Trophoblast cell (in vitro differentiated cells and primary cell): ENCODE measurements around the gene IL6R.

Experiments used
- DNase-seq, 2 donors: peaks; one replicate each; pipeline ENCODE4 v3.0.0-alpha.2; 2016
- H2AFZ ChIP-seq: 2 replicates; pipeline ENCODE4 v1.6.1; 2013; ENCODE audit warnings: low read length, moderate library complexity, mild to moderate bottlenecking; ENCODE audit not compliant: insufficient read depth, poor library complexity
- H2AK5ac ChIP-seq: 2 replicates; pipeline ENCODE4 v1.6.1; 2013; ENCODE audit warnings: mild to moderate bottlenecking, low read length
- H2BK120ac ChIP-seq: 2 replicates; pipeline ENCODE4 v1.6.1; 2013; ENCODE audit warnings: low read length, mild to moderate bottlenecking, moderate library complexity; ENCODE audit not compliant: insufficient read depth, poor library complexity
- H2BK12ac ChIP-seq: 2 replicates; pipeline ENCODE4 v1.6.1; 2013; ENCODE audit warnings: mild to moderate bottlenecking, low read length, moderate library complexity
- H2BK5ac ChIP-seq: 2 replicates; pipeline ENCODE4 v1.6.1; 2013; ENCODE audit warnings: low read length, low read depth, moderate library complexity, mild to moderate bottlenecking; ENCODE audit not compliant: poor library complexity
- H3K14ac ChIP-seq: 2 replicates; pipeline ENCODE4 v1.6.1; 2013; ENCODE audit warnings: mild to moderate bottlenecking, low read length
- H3K18ac ChIP-seq: 2 replicates; pipeline ENCODE4 v1.6.1; 2013; ENCODE audit warnings: mild to moderate bottlenecking, low read length
- H3K23ac ChIP-seq: 2 replicates; pipeline ENCODE4 v1.6.1; 2013; ENCODE audit warnings: low read length
- H3K27ac ChIP-seq: 2 replicates; pipeline ENCODE4 v1.5.1; 2013; ENCODE audit warnings: low read depth, mild to moderate bottlenecking, inconsistent platforms, low read length, moderate library complexity
- H3K27me3 ChIP-seq: 2 replicates; pipeline ENCODE4 v1.6.1; 2013; ENCODE audit warnings: inconsistent platforms, mild to moderate bottlenecking, low read length, moderate library complexity; ENCODE audit not compliant: insufficient read depth
- H3K36me3 ChIP-seq, 2 experiments: 1 replicate in 1 of 2; 2 replicates in 1 of 2; pipeline ENCODE4 v1.6.1; 2013; ENCODE audit warnings: low read length in 2 of 2, mild to moderate bottlenecking in 2 of 2, moderate library complexity in 1 of 2; ENCODE audit not compliant: insufficient read depth in 2 of 2, control insufficient read depth in 1 of 2
- H3K4ac ChIP-seq: 2 replicates; pipeline ENCODE4 v1.6.1; 2013; ENCODE audit warnings: low read depth, mild to moderate bottlenecking, low read length, moderate library complexity
- H3K4me1 ChIP-seq, 2 experiments: 1 replicate in 1 of 2; 2 replicates in 1 of 2; pipeline ENCODE4 v1.6.1; 2013; ENCODE audit warnings: low read length in 2 of 2, mild to moderate bottlenecking in 2 of 2, moderate library complexity in 1 of 2; ENCODE audit not compliant: insufficient read depth in 2 of 2, control insufficient read depth in 1 of 2
- H3K4me2 ChIP-seq: 2 replicates; pipeline ENCODE4 v1.6.1; 2013; ENCODE audit warnings: inconsistent platforms, mild to moderate bottlenecking, low read length, moderate library complexity
- H3K4me3 ChIP-seq: 2 replicates; pipeline ENCODE4 v1.5.1; 2013; ENCODE audit warnings: mild to moderate bottlenecking, low read depth, low read length, inconsistent platforms
- H3K79me1 ChIP-seq: one replicate; pipeline ENCODE4 v1.6.1; 2013; ENCODE audit warnings: low read length
- H3K79me2 ChIP-seq: 2 replicates; pipeline ENCODE4 v1.6.1; 2013; ENCODE audit warnings: low read length, mild to moderate bottlenecking; ENCODE audit not compliant: control insufficient read depth, insufficient read depth, poor library complexity
- H3K9ac ChIP-seq: 2 replicates; pipeline ENCODE4 v1.6.1; 2013; ENCODE audit warnings: mild to moderate bottlenecking, low read length
- H3K9me3 ChIP-seq: 2 replicates; pipeline ENCODE4 v1.6.1; 2013; ENCODE audit warnings: low read depth, mild to moderate bottlenecking, control low read depth, inconsistent platforms, low read length; ENCODE audit not compliant: insufficient read depth
- H4K12ac ChIP-seq: 2 replicates; pipeline ENCODE4 v1.6.1; 2013; ENCODE audit warnings: low read depth, mild to moderate bottlenecking, low read length, moderate library complexity
- H4K8ac ChIP-seq: 2 replicates; pipeline ENCODE4 v1.6.1; 2013; ENCODE audit warnings: low read depth, mild to moderate bottlenecking, low read length, moderate library complexity
- H4K91ac ChIP-seq: one replicate; pipeline ENCODE4 v1.6.1; 2013; ENCODE audit warnings: low read depth, mild to moderate bottlenecking, low read length, moderate library complexity
- WGBS: extraction: QIAGEN DNeasy Blood & Tissue Kit; methylation state at CpG from one replicate; pipeline ENCODE4 v1.1.7; 2013; ENCODE audit warnings: missing lambda C conversion rate; ENCODE audit not compliant: insufficient read length, insufficient coverage; ENCODE audit errors: extremely low coverage; 5-methylcytosine and 5-hydroxymethylcytosine counted together

IL6R gene

DNA sequence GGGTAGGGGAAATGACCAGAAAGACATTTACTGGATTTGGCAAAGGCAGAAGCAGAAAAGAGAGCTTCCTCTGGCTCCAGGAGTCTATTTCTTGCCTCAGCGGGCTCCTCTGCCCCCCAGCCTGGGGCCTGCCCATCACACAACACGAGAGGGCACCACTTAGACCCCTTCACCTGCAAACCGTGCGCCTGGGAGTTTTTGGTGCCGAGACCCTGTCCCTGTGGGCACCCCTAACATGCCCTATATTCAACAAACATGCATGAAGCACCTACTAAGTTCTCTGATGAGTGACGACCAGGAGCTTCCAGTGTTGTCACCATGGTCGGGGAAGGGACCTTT, 18.8 kb downstream of the IL6R start:
- WGBS: no CpG with 5 or more reads among the region's 7 CpGs
- H3K79me1 ChIP-seq: no peaks in the 10 kb centered on the region
- no peak overlapping the region for H2BK5ac ChIP-seq
- H4K91ac ChIP-seq: no peak overlapping the region
- H2AFZ ChIP-seq: no peak overlapping the region
- H4K12ac ChIP-seq: no peak overlapping the region
- H3K18ac ChIP-seq: no peak overlapping the region
- H3K4ac ChIP-seq: no peak overlapping the region
- H4K8ac ChIP-seq: no peak overlapping the region
- H3K23ac ChIP-seq: no peak overlapping the region
- H3K4me2 ChIP-seq: no peak overlapping the region
- no peak overlapping the region for H3K14ac ChIP-seq
- peaks cover 4% of the 10 kb centered on the region for H3K9me3 ChIP-seq
- no peaks in the 10 kb centered on the region for H3K4me1 ChIP-seq
- no peak overlapping the region for H2BK120ac ChIP-seq
- no peak overlapping the region for H2AK5ac ChIP-seq
- no peak overlapping the region for H3K4me3 ChIP-seq
- no peaks in the 10 kb centered on the region for H3K79me2 ChIP-seq
- H3K36me3 ChIP-seq: no peaks in the 10 kb centered on the region
- H2BK12ac ChIP-seq: no peak overlapping the region
- DNase-seq: no peak
- H3K9ac ChIP-seq: no peak overlapping the region
- no peaks in the 10 kb centered on the region for H3K27me3 ChIP-seq
- H3K27ac ChIP-seq: no peak overlapping the region

DNA sequence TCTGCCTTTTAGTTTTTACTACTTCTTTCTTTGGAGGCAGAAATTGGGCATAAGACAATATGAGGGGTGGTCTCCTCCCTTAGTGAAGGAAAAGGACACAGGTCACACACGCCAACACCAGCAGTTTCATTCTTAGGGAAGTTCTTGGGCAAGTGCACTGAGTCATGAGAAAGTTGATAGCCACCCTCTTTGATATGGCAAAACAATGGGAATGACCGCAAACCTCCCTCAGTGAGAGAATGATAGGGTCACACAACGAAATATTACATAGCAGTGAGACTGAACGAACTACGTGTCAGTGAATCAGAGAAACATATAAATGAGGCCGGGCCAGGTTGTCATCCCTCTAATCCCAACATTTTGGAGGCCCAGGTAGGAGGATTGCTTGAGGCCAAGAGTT, 20.0 kb downstream of the IL6R start:
- no peak overlapping the region for H3K27ac ChIP-seq
- no peak overlapping the region for H4K12ac ChIP-seq
- no peak overlapping the region for H2BK5ac ChIP-seq
- no peak overlapping the region for H4K8ac ChIP-seq
- H2AK5ac ChIP-seq: no peak overlapping the region
- H2BK120ac ChIP-seq: no peak overlapping the region
- no peak overlapping the region for H3K4ac ChIP-seq
- H3K79me1 ChIP-seq: no peaks in the 10 kb centered on the region
- no peak overlapping the region for H3K4me2 ChIP-seq
- no peak overlapping the region for H2AFZ ChIP-seq
- no CpG with 5 or more reads among the region's 6 CpGs for WGBS
- no peak overlapping the region for H4K91ac ChIP-seq
- no peak overlapping the region for H3K14ac ChIP-seq
- no peak overlapping the region for H3K18ac ChIP-seq
- peaks cover 4% of the 10 kb centered on the region for H3K9me3 ChIP-seq
- no peaks in the 10 kb centered on the region for H3K79me2 ChIP-seq
- no peak overlapping the region for H3K9ac ChIP-seq
- no peak overlapping the region for H2BK12ac ChIP-seq
- H3K4me1 ChIP-seq: no peaks in the 10 kb centered on the region
- no peaks in the 10 kb centered on the region for H3K36me3 ChIP-seq
- H3K27me3 ChIP-seq: no peaks in the 10 kb centered on the region
- no peak for DNase-seq
- H3K4me3 ChIP-seq: no peak overlapping the region
- H3K23ac ChIP-seq: no peak overlapping the region

DNA sequence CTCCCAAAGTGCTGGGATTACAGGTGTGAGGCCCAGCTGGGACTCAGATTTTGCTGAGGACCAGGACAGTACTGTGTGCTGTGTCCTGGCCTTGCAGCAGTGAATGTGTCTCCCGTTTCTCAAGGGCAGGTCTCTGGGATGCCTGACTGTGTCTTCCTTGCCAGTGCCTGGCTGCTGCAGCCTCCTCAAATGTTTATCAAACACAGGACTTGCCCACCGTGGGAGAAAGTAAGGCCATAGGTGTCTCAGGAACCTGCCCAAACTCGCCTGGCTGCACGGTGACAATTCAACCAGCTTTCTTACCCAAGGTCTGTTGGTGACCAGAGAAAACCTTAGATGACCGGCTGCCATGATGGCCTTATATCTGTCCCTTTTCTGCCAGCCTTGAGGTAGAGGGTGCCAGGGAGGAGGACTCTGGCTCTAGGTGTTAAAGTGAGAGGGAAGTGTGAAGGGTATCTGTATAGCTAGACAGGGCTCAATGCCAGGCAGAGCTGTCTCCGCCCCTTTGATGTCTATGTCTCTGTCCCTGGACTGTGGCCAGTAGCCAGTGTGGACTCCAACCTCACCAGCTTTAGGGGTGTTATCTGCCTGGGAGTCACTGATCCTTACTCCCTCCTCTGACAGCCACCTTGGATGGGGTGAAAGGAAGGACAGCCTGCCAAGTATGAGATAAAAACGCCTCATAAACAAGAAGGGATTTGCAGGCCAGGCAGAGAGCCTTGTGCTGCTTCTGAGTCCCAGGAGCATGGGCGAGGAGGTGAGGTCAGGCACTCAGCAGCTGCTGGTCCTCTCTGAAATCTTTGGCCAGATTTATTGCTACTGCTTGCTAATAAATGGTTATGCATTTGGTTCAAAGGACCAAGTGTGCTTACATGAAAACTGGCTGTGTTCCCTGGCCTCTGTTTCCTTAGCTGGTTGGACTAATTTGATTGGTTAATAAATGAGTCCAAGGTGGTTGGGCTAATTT, 22.3 kb downstream of the IL6R start:
- no peak overlapping the region for H2BK120ac ChIP-seq
- no peak overlapping the region for H3K4me3 ChIP-seq
- H3K79me2 ChIP-seq: no peaks in the 10 kb centered on the region
- H3K9ac ChIP-seq: no peak overlapping the region
- no peak overlapping the region for H2BK5ac ChIP-seq
- H3K4ac ChIP-seq: no peak overlapping the region
- no peak overlapping the region for H3K14ac ChIP-seq
- peaks cover 0 to 7% of the 10 kb centered on the region in 2 experiments for H3K4me1 ChIP-seq
- H4K8ac ChIP-seq: no peak overlapping the region
- H2AK5ac ChIP-seq: no peak overlapping the region
- H3K79me1 ChIP-seq: no peaks in the 10 kb centered on the region
- no peak overlapping the region for H2AFZ ChIP-seq
- WGBS: no CpG with 5 or more reads among the region's 8 CpGs
- no peak overlapping the region for H3K27ac ChIP-seq
- no peak overlapping the region for H4K12ac ChIP-seq
- H3K18ac ChIP-seq: no peak overlapping the region
- H3K36me3 ChIP-seq: no peaks in the 10 kb centered on the region
- no peak overlapping the region for H2BK12ac ChIP-seq
- no peak overlapping the region for H3K23ac ChIP-seq
- DNase-seq: no peak
- no peak overlapping the region for H3K4me2 ChIP-seq
- peaks cover 4% of the 10 kb centered on the region for H3K9me3 ChIP-seq
- no peak overlapping the region for H4K91ac ChIP-seq
- no peaks in the 10 kb centered on the region for H3K27me3 ChIP-seq

DNA sequence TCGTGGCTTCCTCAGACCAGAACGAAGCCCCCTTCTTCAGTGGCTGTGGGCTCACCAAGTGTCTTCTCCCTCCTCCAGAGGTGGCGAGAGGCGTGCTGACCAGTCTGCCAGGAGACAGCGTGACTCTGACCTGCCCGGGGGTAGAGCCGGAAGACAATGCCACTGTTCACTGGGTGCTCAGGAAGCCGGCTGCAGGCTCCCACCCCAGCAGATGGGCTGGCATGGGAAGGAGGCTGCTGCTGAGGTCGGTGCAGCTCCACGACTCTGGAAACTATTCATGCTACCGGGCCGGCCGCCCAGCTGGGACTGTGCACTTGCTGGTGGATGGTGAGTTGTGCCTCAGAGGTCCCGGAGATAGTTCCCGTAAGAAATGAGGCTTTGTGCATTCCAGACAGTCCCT, 24.0 kb downstream of the IL6R start:
- H3K4me2 ChIP-seq: no peak overlapping the region

More for the DNA sequence above, 24.0 kb downstream of the IL6R start:
- no peak overlapping the region for H3K14ac ChIP-seq
- no peak overlapping the region for H4K12ac ChIP-seq
- H3K27ac ChIP-seq: no peak overlapping the region
- no peak overlapping the region for H4K91ac ChIP-seq
- H4K8ac ChIP-seq: no peak overlapping the region
- no peak overlapping the region for H2BK5ac ChIP-seq
- H3K4me3 ChIP-seq: no peak overlapping the region
- no CpG with 5 or more reads among the region's 15 CpGs for WGBS
- no peaks in the 10 kb centered on the region for H3K36me3 ChIP-seq
- H2AK5ac ChIP-seq: no peak overlapping the region
- peaks cover 8 to 14% of the 10 kb centered on the region in 2 experiments for H3K4me1 ChIP-seq
- no peaks in the 10 kb centered on the region for H3K79me2 ChIP-seq
- no peak overlapping the region for H2BK12ac ChIP-seq
- H3K18ac ChIP-seq: no peak overlapping the region
- no peaks in the 10 kb centered on the region for H3K27me3 ChIP-seq
- no peak overlapping the region for H3K4ac ChIP-seq
- H3K79me1 ChIP-seq: peaks cover 3% of the 10 kb centered on the region
- H2BK120ac ChIP-seq: no peak overlapping the region
- H3K23ac ChIP-seq: no peak overlapping the region
- H2AFZ ChIP-seq: no peak overlapping the region
- no peak overlapping the region for H3K9ac ChIP-seq
- H3K9me3 ChIP-seq: peaks cover 4% of the 10 kb centered on the region
- DNase-seq: no peak
